ENCODE results near the gene PLD2. TPM values are rescaled to one million over a fixed set of nuclear protein-coding genes. Genes with fewer than 3 reads are reported as not detected.
A peak's percentile ranks its signal among the peaks of the same experiment; 100 is the strongest.

Gene PLD2
- total RNA-seq, 1 donor from 2014 or later: 61.4 TPM

GRCh38 chr17:4833941-4834680 lies 27.2 kb downstream of the PLD2 start:
- peaks cover 5% of the 10 kb centered on the region for H3K36me3 Mint-ChIP-seq (ENCODE audit: unreplicated experiment)
- peaks cover 33% of the 10 kb centered on the region for H3K4me1 Mint-ChIP-seq (ENCODE audit: low read depth, unreplicated experiment)
- no peak for TF ChIP-seq CTCF (IDR thresholded peaks at IDR 0.05; ENCODE audit: partially characterized antibody, unreplicated experiment)
- DNase-seq: no peak
- peak overlapping the region; percentile 83 for H3K27ac Mint-ChIP-seq (ENCODE audit: unreplicated experiment)
- no peaks in the 10 kb centered on the region for H3K27me3 Mint-ChIP-seq (ENCODE audit: unreplicated experiment)
- peaks cover 4% of the 10 kb centered on the region for H3K9me3 Mint-ChIP-seq (ENCODE audit: unreplicated experiment)
- H3K4me3 Mint-ChIP-seq (ENCODE audit: unreplicated experiment): peak overlapping the region; percentile 94

GRCh38 chr17:4834681-4835020 lies 27.7 kb downstream of the PLD2 start:
- peaks cover 5% of the 10 kb centered on the region for H3K36me3 Mint-ChIP-seq (ENCODE audit: unreplicated experiment)
- H3K27me3 Mint-ChIP-seq (ENCODE audit: unreplicated experiment): no peaks in the 10 kb centered on the region
- peaks cover 4% of the 10 kb centered on the region for H3K9me3 Mint-ChIP-seq (ENCODE audit: unreplicated experiment)
- no peak for DNase-seq
- no peak for TF ChIP-seq CTCF (IDR thresholded peaks at IDR 0.05; ENCODE audit: partially characterized antibody, unreplicated experiment)
- peak overlapping the region; percentile 94 for H3K4me3 Mint-ChIP-seq (ENCODE audit: unreplicated experiment)
- H3K4me1 Mint-ChIP-seq (ENCODE audit: low read depth, unreplicated experiment): peaks cover 38% of the 10 kb centered on the region
- H3K27ac Mint-ChIP-seq (ENCODE audit: unreplicated experiment): peak overlapping the region; percentile 83

- no peaks in the 10 kb centered on the region for H3K27me3 Mint-ChIP-seq (ENCODE audit: unreplicated experiment)
- no peak for DNase-seq
- no peak for TF ChIP-seq CTCF (IDR thresholded peaks at IDR 0.05; ENCODE audit: partially characterized antibody, unreplicated experiment)
- H3K4me1 Mint-ChIP-seq (ENCODE audit: low read depth, unreplicated experiment): peaks cover 39% of the 10 kb centered on the region
- H3K4me3 Mint-ChIP-seq (ENCODE audit: unreplicated experiment): peak overlapping the region; percentile 64
- H3K27ac Mint-ChIP-seq (ENCODE audit: unreplicated experiment): peak overlapping the region; percentile 28
- H3K36me3 Mint-ChIP-seq (ENCODE audit: unreplicated experiment): peaks cover 5% of the 10 kb centered on the region
- peaks cover 10% of the 10 kb centered on the region for H3K9me3 Mint-ChIP-seq (ENCODE audit: unreplicated experiment)
These were observed 29.3 kb downstream of the PLD2 start for GRCh38 chr17:4836221-4836620.

- no peak for DNase-seq
- no peak for TF ChIP-seq CTCF (IDR thresholded peaks at IDR 0.05; ENCODE audit: partially characterized antibody, unreplicated experiment)
- Mint-ChIP-seq H3K4me1 (ENCODE audit: low read depth, unreplicated experiment) (peaks cover 39% of the 10 kb centered on the region), H3K36me3 (ENCODE audit: unreplicated experiment) (peaks cover 5% of the 10 kb centered on the region), H3K27ac (ENCODE audit: unreplicated experiment) (peak overlapping the region; percentile 15), H3K27me3 (ENCODE audit: unreplicated experiment) (no peaks in the 10 kb centered on the region), H3K9me3 (ENCODE audit: unreplicated experiment) (peaks cover 10% of the 10 kb centered on the region), H3K4me3 (ENCODE audit: unreplicated experiment) (peak overlapping the region; percentile 6)
These were observed 30.7 kb downstream of the PLD2 start for GRCh38 chr17:4837471-4838308.
